ENCODE measurements around the gene MED16. TPM values are rescaled to one million over a fixed set of nuclear protein-coding genes. Genes with fewer than 3 reads are reported as not detected.

The MED16 gene
- total RNA-seq, 4 donors from 2014 or later: 41.7 to 62.3 (median 45.5) TPM

GRCh38 chr19:840519-841206 lies 52.3 kb downstream of the MED16 start, which contains the start of gene PRTN3:
Gene PRTN3 (plus strand): TSS chr19:840999. CDS start chr19:841009, 10 bp downstream.
- intact Hi-C loops (cut with DNase I; ENCODE audit: low total_unique reads): loop anchor here (10.0 kb wide), 1 partner anchor 76 kb away; no protein-coding TSS in a partner anchor
- H3K4me3 ChIP-seq (ENCODE audit: low read depth, poor library complexity, severe bottlenecking): no peak within 1 kb of the TSS
- DNase-seq (ENCODE audit: low spot score in 2 of 2): no peak
- 65 to 68% methylated on average over 17 of the region's 24 CpGs for WGBS, 2 donors
- TF ChIP-seq CTCF (IDR thresholded peaks at IDR 0.05) (no peak), POLR2A (IDR thresholded peaks at IDR 0.05) (no peak)

GRCh38 chr19:835210-835810 lies 57.7 kb downstream of the MED16 start:
- 24 to 61% methylated on average over 18 to 32 of the region's 36 CpGs for WGBS, 2 donors
- DNase-seq (ENCODE audit: low spot score in 2 of 2): no peak
- intact Hi-C loops (cut with DNase I; ENCODE audit: low total_unique reads): no loop called here
- TF ChIP-seq CTCF (IDR thresholded peaks at IDR 0.05): no peak
- TF ChIP-seq POLR2A (IDR thresholded peaks at IDR 0.05): no peak
- H3K4me3 ChIP-seq (ENCODE audit: low read depth, poor library complexity, severe bottlenecking): no peak overlapping the region

- 71 to 79% methylated on average over 24 of the region's 24 CpGs for WGBS, 2 donors
- no peak overlapping the region for H3K4me3 ChIP-seq (ENCODE audit: low read depth, poor library complexity, severe bottlenecking)
- TF ChIP-seq CTCF (IDR thresholded peaks at IDR 0.05): no peak
- intact Hi-C loops (cut with DNase I; ENCODE audit: low total_unique reads): no loop called here
- DNase-seq (ENCODE audit: low spot score in 2 of 2): no peak
Observed at GRCh38 chr19:834216-834615, 58.8 kb downstream of the MED16 start.

GRCh38 chr19:831407-832369 lies 61.3 kb downstream of the MED16 start:
- intact Hi-C loops (cut with DNase I; ENCODE audit: low total_unique reads): no loop called here
- 51 to 53% methylated on average over 32 to 37 of the region's 38 CpGs for WGBS, 2 donors
- TF ChIP-seq POLR2A (IDR thresholded peaks at IDR 0.05): no peak

DNA sequence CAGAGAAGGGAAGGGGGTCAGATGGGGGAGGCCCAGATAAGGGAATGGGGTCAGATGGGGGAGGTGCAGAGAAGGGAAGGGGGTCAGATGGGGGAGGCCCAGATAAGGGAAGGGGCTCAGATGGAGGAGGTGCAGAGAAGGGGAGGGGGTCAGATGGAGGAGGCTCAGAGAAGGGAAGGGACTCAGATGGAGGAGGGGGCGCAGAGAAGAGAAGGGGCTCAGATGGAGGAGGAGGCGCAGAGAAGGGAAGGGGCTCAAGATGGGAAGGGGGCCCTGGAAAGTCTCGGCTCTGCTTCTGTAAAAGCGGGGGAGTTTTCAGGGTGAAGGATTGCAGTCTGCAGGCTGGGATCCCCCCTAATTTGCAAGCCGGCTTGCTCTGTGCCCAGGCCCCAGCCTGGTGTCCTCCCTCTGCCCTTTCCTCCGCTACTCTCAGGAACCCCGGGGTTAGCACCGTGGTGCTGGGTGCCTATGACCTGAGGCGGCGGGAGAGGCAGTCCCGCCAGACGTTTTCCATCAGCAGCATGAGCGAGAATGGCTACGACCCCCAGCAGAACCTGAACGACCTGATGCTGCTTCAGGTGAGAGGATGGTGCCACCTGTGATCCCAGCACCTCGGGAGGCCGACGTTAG lies 63.7 kb downstream of the MED16 start:
- no peak overlapping the region for H3K4me3 ChIP-seq (ENCODE audit: low read depth, poor library complexity, severe bottlenecking)
- TF ChIP-seq CTCF (IDR thresholded peaks at IDR 0.05) (no peak), POLR2A (IDR thresholded peaks at IDR 0.05) (no peak)
- 53 to 64% methylated on average over 18 of the region's 18 CpGs for WGBS, 2 donors
- DNase-seq (ENCODE audit: low spot score in 2 of 2): no peak
- intact Hi-C loops (cut with DNase I; ENCODE audit: low total_unique reads): no loop called here

More at GRCh38 chr19:831407-832369, 61.3 kb downstream of the MED16 start:
- no peak for DNase-seq (ENCODE audit: low spot score in 2 of 2)
- no peak overlapping the region for H3K4me3 ChIP-seq (ENCODE audit: low read depth, poor library complexity, severe bottlenecking)

Data from lower leg skin (tissue), 4 donors.